GM19193 (cell line): ENCODE measurements around the gene YTHDC1.

ENCODE experiments used
- POLR2A ChIP-seq: IDR thresholded peaks from 4 replicates; pipeline ENCODE4 v1.6.1; 2011; ENCODE audit not compliant: insufficient read depth, insufficient read length; ENCODE audit errors: extremely low read depth

The YTHDC1 gene

GRCh38 chr4:68283095-68283494 is 66.8 kb downstream of the YTHDC1 start:
- TF ChIP-seq POLR2A, result no peak

- TF ChIP-seq POLR2A, result no peak
These were observed 71.9 kb downstream of the YTHDC1 start for GRCh38 chr4:68278029-68278428.

- no peak for TF ChIP-seq POLR2A
These were observed 72.3 kb downstream of the YTHDC1 start for GRCh38 chr4:68277627-68278026.

DNA sequence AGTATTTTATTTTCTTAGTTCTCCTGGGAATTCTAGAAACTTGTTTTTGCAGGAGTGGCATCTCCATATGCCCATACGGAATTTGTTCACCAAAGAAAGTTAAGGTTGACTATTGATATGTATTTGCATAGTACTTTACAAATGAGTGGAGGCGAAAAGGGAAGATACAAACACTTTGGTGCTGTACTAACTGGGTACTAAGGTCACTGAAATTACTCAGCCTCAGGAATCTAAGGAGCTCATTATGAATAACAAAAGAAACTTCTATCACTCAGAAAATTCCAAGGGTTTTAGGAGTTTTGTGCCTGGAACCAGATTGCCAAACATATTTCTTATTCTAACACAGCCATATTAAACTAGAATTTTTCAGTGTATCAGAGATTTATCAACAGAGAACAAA is 77.0 kb downstream of the YTHDC1 start:
- no peak for TF ChIP-seq POLR2A

- TF ChIP-seq POLR2A, result no peak
These were observed 77.5 kb downstream of the YTHDC1 start for GRCh38 chr4:68272380-68272779.

- no peak for TF ChIP-seq POLR2A
These were observed 78.0 kb downstream of the YTHDC1 start for GRCh38 chr4:68271851-68272357.

DNA sequence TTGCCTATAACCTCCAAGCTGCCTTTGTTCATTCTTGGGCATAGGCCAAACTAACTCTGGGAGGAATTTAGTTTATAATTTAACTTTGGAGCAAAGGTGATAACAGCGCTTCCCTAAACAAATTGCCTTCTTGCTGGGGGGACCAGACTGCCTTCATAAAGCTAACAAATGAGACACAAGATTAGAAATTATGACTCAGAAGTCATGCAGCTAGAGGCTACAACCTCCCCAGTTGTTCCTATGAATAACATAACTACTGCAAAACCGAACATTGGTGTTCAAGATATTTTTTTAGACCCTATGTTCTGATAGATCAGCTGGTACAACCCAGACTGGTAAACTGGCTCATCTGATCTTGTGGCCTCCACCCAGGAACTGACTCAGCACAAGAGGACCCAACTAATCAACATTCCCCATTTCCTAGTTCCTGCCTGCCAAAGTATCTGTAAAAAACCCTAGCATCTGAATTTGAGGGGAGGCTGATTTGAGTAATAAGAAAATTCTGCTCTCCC is 82.4 kb downstream of the YTHDC1 start:
- TF ChIP-seq POLR2A, result no peak

DNA sequence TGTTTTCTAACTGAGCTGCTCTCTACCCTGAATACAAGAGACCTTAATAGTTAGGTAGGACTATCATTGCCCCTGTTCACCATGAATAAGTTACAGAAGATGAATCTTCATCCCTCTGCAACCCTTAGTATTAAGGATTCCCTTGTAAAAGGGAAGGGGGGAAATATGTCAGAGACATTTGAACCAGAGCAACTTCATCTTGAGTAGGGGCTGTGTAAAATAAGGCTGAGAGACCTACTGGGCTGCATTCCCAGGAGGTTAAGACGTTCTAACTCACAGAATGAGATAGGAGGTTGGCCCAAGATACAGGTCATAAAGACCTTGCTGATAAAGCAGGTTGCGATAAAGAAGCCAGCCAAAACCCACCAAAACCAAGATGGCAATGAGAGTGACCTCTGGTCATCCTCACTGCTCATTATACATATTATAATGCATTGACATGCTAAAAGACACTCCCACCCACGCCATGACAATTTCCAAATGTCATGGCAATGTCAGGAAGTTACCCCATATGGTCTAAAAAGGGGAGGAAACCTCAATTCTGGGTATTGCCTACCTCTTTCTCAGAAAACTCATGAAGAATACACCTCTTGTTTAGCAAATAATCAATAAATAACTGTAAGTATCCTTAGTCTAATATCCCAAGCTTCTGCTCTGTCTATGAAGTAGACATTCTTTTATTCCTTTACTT is 84.9 kb downstream of the YTHDC1 start:
- TF ChIP-seq POLR2A, result no peak
